ENCODE measurements around the gene NME9.

The NME9 gene

DNA sequence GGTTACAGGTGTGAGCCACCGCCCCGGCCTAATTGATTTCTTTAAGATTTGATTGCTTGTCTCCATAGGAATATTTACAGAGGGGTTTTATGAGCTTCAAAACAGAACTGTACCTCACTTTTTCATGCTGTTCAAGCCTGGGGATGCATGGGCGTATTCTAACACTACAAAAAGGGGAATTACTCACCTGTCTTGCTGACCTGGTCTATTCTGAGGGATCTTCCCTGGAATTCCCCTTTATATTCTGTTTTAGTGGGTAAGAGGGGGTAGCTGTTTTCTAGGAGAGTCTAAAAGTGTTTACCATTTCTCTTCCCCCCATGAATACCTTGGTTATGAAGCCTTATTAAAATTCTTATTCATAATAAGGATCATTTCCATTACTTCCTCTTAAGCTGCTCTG is 48.1 kb downstream of the NME9 start:
- DNase-seq (ENCODE audit: low spot score): no peak

DNA sequence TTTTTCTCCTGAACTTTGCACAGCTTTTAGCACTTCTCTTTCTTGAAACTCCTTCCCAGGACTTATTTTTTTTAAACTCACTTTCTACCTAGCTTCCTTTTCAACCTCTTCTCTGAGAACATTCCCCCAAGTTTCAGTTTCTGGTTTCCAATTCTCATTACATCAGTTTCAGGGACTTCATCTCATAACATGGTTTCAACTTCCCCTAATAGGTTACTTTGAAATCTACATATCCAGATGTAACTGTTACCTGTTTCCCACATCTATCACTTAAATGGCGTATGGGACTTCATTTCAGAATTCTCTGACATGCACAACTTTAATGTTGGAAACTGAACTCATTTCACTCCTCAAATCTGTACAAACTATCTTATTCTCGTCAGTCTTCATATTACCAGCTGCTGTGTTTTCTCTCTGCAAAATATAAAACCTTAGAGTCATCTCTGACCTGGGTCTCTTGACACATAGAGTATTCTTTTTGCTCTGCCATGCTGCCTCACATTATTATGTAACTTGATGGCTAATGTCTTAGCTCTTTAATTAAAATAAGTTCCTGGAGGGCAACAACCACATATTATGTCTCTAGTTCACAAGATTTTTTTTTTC is 58.4 kb downstream of the NME9 start:
- no peak for DNase-seq (ENCODE audit: low spot score)

DNA sequence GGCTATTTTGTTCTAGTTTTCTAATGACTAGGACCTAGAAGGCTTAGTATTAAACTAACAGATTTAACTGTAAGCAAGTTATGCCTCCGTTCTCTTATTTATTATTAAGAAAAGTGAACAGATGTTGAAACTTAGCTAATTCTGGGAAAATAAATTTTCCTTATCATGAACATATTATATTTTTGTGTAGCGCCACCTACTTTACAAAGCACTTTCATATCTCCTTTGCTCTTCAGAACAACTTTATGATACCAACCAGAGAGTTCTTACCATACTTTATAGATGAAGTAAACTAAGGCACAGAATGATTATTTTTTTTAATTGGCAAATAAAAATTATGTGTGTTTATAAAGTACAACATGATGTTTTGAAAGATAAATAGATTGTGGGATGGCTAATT is 59.4 kb downstream of the NME9 start:
- DNase-seq (ENCODE audit: low spot score): no peak

DNA sequence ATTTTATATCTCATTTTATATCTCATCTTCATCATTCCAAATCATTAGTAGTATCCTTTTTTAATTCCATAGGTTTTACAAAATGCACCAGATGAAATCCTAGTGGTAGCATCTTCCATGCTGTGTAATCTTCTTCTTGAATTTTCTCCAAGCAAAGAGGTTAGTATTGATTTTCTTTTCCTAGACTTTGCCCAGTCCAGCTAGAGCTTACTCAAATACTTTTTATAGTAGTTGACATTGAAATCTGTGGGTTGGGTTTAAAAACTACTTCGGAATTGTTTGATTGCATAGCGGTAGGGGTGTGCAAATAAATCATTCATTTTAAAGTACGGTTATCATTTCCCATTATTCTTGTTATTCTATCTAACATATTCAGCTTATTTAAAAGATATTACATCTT is 62.6 kb downstream of the NME9 start:
- DNase-seq (ENCODE audit: low spot score): no peak

DNA sequence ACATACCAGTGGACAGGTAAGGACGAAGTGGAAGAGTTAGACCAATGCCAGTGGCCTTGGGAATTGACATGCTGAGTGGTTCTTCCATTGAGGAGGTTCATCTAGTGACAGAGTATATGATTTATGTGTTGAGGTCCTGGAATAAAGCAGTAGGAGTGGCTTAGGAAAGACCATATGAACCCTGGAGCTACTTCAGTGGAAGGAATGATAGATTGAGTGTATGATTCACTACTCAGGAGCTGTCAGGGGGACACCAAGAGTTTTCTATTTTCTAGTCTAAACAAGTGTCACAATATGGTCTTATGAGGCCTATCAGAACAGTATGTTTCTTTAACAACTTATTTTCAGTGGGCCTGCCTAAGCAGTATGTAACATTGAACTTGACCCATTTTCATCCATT is 63.9 kb downstream of the NME9 start:
- DNase-seq (ENCODE audit: low spot score): no peak

DNA sequence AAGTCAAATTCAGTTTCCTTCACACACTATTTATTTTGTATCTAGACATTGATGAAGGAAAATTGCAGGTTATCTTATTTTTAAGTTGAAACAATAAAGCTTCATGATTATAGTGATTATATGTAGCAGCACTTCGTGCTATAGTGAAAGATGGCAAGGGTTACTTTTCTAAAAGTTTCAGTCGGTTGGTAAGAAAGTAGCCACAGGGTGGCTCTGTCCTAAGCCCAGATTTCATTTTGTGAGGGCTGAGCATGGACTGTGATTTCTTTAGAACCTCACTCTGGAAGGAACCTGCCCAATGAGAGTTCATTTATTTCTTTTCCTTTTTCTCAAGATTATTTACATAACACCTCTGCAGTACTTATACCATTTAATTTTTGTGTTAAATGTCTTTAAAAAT is 66.5 kb downstream of the NME9 start:
- no peak for DNase-seq (ENCODE audit: low spot score)

- no peak for DNase-seq (ENCODE audit: low spot score)
These were observed 69.0 kb downstream of the NME9 start for GRCh38 chr3:138260611-138261010.

- no peak for DNase-seq (ENCODE audit: low spot score)
These were observed 70.5 kb downstream of the NME9 start for GRCh38 chr3:138259126-138259525.

GRCh38 chr3:138257986-138258385 is 71.7 kb downstream of the NME9 start:
- no peak for DNase-seq (ENCODE audit: low spot score)

DNA sequence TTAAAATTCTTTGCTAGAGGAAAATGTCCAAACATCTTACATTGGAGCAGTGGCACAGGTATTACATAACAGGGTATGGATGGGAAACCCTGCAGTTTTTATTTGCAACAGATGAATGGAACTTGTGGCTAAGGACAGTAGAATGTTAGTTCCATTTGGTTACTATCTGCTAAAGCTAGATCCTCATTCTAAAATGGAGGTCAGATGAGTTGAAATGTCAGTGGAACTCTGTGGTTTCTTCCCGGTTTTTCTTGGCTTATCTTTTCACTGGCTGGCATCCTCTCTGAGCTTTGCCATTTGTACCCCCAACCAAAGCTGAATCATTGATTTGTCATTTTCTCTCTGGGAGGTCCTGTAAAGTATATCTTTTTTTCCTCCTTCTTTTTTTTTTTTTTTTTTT is 73.6 kb downstream of the NME9 start:
- DNase-seq (ENCODE audit: low spot score): no peak

- no peak for DNase-seq (ENCODE audit: low spot score)
These were observed 75.4 kb downstream of the NME9 start for GRCh38 chr3:138254216-138254615.

GRCh38 chr3:138253609-138254008 is 76.0 kb downstream of the NME9 start:
- DNase-seq (ENCODE audit: low spot score): no peak

Data from AG20443 (cell line).